Aorta (tissue), 5 donors: ENCODE data around the gene KPNB1. TPM values are rescaled to one million over a fixed set of nuclear protein-coding genes. Genes with fewer than 3 reads are reported as not detected.

Experiments
- ATAC-seq: fragments of 200-7000 bp; cut with Tn5 transposase; one replicate; pipeline ENCODE4 v1.9.1; 2022; ENCODE audit warnings: moderate library complexity; ENCODE audit not compliant: low FRiP score
- DNase-seq, 2 donors: peaks; one replicate each; pipeline ENCODE4 v3.0.0-alpha.2; 2020
- H3K27ac ChIP-seq, 2 donors: one replicate each; pipeline ENCODE4 v1.5.1; 2013; ENCODE audit warnings: low read length in 2 of 2, mild to moderate bottlenecking in 2 of 2, moderate library complexity in 2 of 2, control low read depth in 1 of 2, inconsistent platforms in 1 of 2, low read depth in 1 of 2
- H3K27me3 ChIP-seq, 2 donors: one replicate each; pipeline ENCODE4 v1.6.1; 2013; ENCODE audit warnings: control low read depth in 1 of 2, low read length in 1 of 2, mild to moderate bottlenecking in 1 of 2, moderate library complexity in 1 of 2; ENCODE audit not compliant: insufficient read depth in 2 of 2, control insufficient read depth in 1 of 2
- H3K36me3 ChIP-seq, 2 donors: one replicate each; pipeline ENCODE4 v1.6.1; 2013; ENCODE audit warnings: control low read depth in 1 of 2, low read length in 1 of 2, mild to moderate bottlenecking in 1 of 2; ENCODE audit not compliant: insufficient read depth in 2 of 2, control insufficient read depth in 1 of 2
- H3K4me1 ChIP-seq, 2 donors: one replicate each; pipeline ENCODE4 v1.6.1; 2013; ENCODE audit warnings: low read length in 2 of 2, control low read depth in 1 of 2, mild to moderate bottlenecking in 1 of 2, moderate library complexity in 1 of 2; ENCODE audit not compliant: insufficient read depth in 2 of 2, control insufficient read depth in 1 of 2
- H3K4me3 ChIP-seq, 2 donors: one replicate each; pipeline ENCODE4 v1.5.1; 2013; ENCODE audit warnings: low read length in 2 of 2, control low read depth in 1 of 2, mild to moderate bottlenecking in 1 of 2
- H3K9me3 ChIP-seq: one replicate; pipeline ENCODE4 v1.6.1; 2013; ENCODE audit warnings: mild to moderate bottlenecking, low read length; ENCODE audit not compliant: control insufficient read depth
- WGBS, 2 donors: extraction: QIAGEN DNeasy Blood & Tissue Kit; methylation state at CpG; one replicate each; pipeline ENCODE4 v1.1.7; 2013; 5-methylcytosine and 5-hydroxymethylcytosine counted together
- intact Hi-C, 2 donors: fragments of 100-400 bp; cut with DNase I; formaldehyde crosslinking; loops; one replicate each; pipeline versions ENCODE4 v1.14.2 to v1.15.0; 2022
- polyA plus RNA-seq, 2 donors: library from polyadenylated mRNA; stranded (reverse); fragments of 200-250 nt; gene quantifications; one replicate each; pipeline ENCODE4 v1.2.3, GENCODE V29; 2013
- total RNA-seq, 2 donors: library from RNA; stranded (reverse); fragmentation: NEBNext Ultra II Directional; extraction: Animal tissue kit (Norgen Biotek cat#: 25700); gene quantifications; one replicate each; pipeline ENCODE4 v1.2.1, GENCODE V29; 2021
- donor health status: healthy with polysubstance abuse.
- donor health status: Bipolar disorder and iron deficiency.
- donor health status: DM: no; HTN: no; CAD: no.
- donor health status: DM: no; HTN: no; CAD: no.
- donor health status: DM: yes; HTN: yes; CAD: no.

Gene KPNB1
- total and polyA plus RNA-seq, 4 donors = 39.4 to 202 (median 115) TPM

DNA sequence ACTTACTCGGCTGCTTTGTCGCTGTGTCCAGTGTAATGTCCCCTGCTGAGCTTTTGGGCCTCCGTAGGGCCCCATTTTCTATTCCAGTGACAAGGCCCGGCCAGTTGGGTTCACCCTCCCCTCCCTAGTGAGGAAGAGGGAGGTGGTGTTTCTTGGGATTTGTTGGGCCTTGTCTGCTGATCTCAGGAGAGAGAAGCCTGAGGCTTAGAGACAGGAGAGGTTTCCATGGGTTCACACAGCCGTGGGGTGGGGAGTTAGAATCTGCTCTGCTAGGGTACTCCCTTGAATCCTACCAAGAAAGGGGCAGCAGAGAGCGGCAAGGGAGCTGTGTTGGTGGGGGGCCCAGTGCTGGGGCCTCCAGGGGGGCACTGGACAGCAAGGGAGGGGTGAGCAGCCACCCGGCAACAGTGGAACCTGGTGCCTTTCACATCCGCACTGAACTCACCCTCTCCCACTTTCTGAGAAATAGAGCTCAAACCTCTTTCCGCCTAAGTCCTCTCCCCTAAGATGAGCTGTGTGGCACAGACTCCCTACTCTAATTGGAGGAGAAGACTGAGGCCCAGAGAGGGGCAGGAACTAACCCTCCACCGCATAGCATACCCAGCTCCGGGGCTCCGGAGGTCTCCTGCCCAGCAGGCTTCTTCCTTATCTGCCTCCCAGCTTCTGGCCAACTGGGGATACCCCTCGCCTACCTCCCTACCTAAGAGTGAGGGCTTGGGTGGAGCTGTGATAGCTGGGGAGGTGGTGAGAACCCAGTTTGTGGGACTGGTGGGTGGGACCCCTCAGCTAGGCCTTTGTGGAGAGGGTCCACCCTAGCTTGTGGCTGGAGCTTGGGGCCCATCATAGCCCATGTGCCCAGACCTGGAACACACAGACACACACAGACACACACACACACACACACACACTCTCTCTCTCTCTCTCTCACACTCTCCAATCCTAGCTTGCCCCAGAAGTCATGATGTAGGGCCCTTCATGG is 51.0 kb downstream of the KPNB1 start:
- no peaks in the 10 kb centered on the region for H3K27me3 ChIP-seq
- H3K36me3 ChIP-seq = no peaks in the 10 kb centered on the region
- 89 to 94% methylated on average over 13 of the region's 13 CpGs for WGBS, 2 donors
- peak; percentile 33 to 51 for DNase-seq
- no peaks in the 10 kb centered on the region for H3K4me1 ChIP-seq
- intact Hi-C loops = no loop called here
- no peak for ATAC-seq
- H3K4me3 ChIP-seq = no peak overlapping the region
- H3K27ac ChIP-seq = no peak overlapping the region
- no peaks in the 10 kb centered on the region for H3K9me3 ChIP-seq

DNA sequence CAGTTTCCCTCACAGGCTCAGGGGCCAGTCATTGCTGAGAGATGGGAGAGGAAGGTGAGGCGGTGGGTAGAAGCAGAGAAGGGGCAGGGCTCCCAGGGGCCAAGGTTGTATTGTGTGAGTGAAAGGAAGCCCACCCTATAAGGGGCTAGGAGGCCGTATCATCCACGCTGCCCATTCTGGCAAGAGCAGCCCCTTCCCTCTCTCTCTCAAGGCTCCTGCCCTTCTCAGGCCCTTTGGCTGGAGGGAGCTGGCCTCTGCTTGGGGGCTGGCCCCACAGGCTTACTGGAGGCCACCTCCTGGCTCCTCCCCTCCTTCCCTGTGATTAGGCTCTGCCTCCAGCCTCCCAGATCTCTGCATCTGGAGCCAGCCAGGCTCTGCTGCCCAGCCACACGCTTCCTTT is 51.9 kb downstream of the KPNB1 start:
- WGBS, 2 donors = 93 to 97% methylated on average over 4 of the region's 4 CpGs
- H3K36me3 ChIP-seq = no peaks in the 10 kb centered on the region
- H3K4me3 ChIP-seq = no peak overlapping the region
- H3K27me3 ChIP-seq = no peaks in the 10 kb centered on the region
- DNase-seq (peak; percentile 30 to 48), ATAC-seq (no peak)
- H3K27ac ChIP-seq = no peak overlapping the region
- H3K9me3 ChIP-seq = no peaks in the 10 kb centered on the region
- intact Hi-C loops = no loop called here
- no peaks in the 10 kb centered on the region for H3K4me1 ChIP-seq

DNA sequence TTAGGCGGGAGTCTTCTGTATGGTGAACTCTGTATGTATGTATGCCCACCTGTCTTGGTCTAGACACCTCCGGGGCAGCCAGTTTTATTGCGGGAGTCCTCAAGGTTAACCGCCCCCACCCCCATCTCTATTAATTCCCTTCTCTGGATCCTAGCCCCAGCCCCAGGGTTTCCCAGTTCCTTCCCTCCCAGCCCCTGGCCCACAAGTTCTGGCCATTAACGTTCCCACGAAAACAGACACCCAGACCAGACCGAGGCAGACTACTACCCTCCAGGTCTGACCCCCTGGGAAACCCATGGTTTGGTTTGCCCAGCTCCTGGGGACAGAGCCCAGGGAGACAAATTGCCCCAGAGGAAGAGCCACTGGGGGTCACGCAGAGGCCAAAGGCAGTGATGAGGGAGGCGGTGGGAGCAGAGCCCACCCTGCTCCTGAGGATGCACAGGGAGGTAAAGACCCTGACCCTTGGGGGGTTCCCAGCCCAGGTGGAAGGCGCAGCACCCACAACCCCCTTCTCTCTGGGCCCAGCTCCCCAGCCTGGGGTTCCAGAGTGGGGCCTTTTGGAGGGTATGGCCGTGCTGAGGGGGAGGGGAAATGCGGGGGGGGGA is 52.8 kb downstream of the KPNB1 start:
- DNase-seq (peak; percentile 33 to 61), ATAC-seq (no peak)
- WGBS, 2 donors = 85 to 91% methylated on average over 11 to 12 of the region's 12 CpGs
- Histone ChIP-seq H3K27me3 (no peaks in the 10 kb centered on the region), H3K36me3 (no peaks in the 10 kb centered on the region), H3K9me3 (no peaks in the 10 kb centered on the region), H3K4me3 (no peak overlapping the region), H3K4me1 (no peaks in the 10 kb centered on the region), H3K27ac (no peak overlapping the region)
- intact Hi-C loops = no loop called here

DNA sequence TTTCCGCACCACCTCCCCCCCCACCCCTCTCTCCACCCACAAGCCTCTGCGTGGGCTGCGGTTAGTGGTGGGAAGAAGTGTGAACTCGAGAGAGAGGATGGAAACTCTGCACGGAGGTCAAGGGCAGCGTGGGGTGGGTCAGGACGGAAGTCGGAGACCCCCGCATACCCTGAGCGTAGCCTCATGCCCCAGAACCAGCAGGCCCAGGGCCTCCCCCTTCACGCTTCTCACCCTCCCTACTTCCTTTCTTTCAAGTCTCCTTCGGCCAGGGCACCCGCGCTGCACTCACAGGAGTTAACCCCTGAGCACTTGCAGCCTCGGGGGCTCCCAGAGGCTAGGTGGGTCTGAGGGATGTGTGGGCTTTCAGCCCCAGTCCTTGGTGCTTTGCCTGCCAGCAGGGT is 53.5 kb downstream of the KPNB1 start:
- Histone ChIP-seq H3K27me3 (no peaks in the 10 kb centered on the region), H3K4me1 (no peaks in the 10 kb centered on the region), H3K9me3 (no peaks in the 10 kb centered on the region), H3K36me3 (no peaks in the 10 kb centered on the region), H3K27ac (no peak overlapping the region), H3K4me3 (no peak overlapping the region)
- intact Hi-C loops = no loop called here
- 78 to 83% methylated on average over 13 to 15 of the region's 15 CpGs for WGBS, 2 donors
- DNase-seq = peak; percentile 43 to 71
- no peak for ATAC-seq

GRCh38 chr17:47703671-47704070 is 54.0 kb downstream of the KPNB1 start:
- Histone ChIP-seq H3K27ac (no peak overlapping the region), H3K4me1 (no peaks in the 10 kb centered on the region), H3K4me3 (no peak overlapping the region), H3K27me3 (no peaks in the 10 kb centered on the region), H3K9me3 (no peaks in the 10 kb centered on the region), H3K36me3 (no peaks in the 10 kb centered on the region)
- ATAC-seq = no peak
- intact Hi-C loops = no loop called here
- WGBS, 2 donors = 93 to 94% methylated on average over 5 of the region's 5 CpGs
- peak in 1 of 2 donors; percentile 8 for DNase-seq

- 82% methylated on average over 14 of the region's 14 CpGs for WGBS, 2 donors
Observed at GRCh38 chr17:47704116-47704515, 54.4 kb downstream of the KPNB1 start.

DNA sequence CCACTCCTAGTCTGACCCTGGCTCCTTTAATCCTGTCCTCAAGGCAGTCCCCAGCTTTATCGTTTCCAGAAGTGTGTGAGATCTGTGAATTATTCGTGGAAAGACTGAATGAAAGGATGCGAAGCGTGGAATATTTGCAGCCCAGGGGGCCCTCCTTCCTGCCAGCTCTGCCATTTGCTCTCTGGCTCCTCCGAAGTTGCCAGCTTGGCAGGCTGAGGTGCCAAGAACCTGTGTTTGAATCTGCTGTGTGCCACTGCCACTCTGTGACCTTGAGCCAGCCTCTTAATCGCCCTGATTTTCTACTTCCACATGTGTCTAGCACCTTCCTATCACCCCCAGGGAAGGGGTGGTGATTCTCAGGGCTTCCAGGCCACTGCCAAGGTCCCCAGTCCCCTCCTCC is 55.0 kb downstream of the KPNB1 start:
- Histone ChIP-seq H3K9me3 (no peaks in the 10 kb centered on the region), H3K27me3 (no peaks in the 10 kb centered on the region), H3K36me3 (no peaks in the 10 kb centered on the region), H3K4me3 (no peak overlapping the region), H3K4me1 (no peaks in the 10 kb centered on the region), H3K27ac (no peak overlapping the region)
- DNase-seq = peak in 1 of 2 donors; percentile 37
- 61 to 64% methylated on average over 6 of the region's 6 CpGs for WGBS, 2 donors
- intact Hi-C loops = no loop called here
- ATAC-seq = no peak

More at GRCh38 chr17:47704116-47704515, 54.4 kb downstream of the KPNB1 start:
- no peaks in the 10 kb centered on the region for H3K4me1 ChIP-seq
- no peaks in the 10 kb centered on the region for H3K9me3 ChIP-seq
- H3K27me3 ChIP-seq = no peaks in the 10 kb centered on the region
- intact Hi-C loops = no loop called here
- no peak overlapping the region for H3K4me3 ChIP-seq
- DNase-seq (peak; percentile 58 to 75), ATAC-seq (no peak)
- H3K36me3 ChIP-seq = no peaks in the 10 kb centered on the region
- H3K27ac ChIP-seq = no peak overlapping the region

DNA sequence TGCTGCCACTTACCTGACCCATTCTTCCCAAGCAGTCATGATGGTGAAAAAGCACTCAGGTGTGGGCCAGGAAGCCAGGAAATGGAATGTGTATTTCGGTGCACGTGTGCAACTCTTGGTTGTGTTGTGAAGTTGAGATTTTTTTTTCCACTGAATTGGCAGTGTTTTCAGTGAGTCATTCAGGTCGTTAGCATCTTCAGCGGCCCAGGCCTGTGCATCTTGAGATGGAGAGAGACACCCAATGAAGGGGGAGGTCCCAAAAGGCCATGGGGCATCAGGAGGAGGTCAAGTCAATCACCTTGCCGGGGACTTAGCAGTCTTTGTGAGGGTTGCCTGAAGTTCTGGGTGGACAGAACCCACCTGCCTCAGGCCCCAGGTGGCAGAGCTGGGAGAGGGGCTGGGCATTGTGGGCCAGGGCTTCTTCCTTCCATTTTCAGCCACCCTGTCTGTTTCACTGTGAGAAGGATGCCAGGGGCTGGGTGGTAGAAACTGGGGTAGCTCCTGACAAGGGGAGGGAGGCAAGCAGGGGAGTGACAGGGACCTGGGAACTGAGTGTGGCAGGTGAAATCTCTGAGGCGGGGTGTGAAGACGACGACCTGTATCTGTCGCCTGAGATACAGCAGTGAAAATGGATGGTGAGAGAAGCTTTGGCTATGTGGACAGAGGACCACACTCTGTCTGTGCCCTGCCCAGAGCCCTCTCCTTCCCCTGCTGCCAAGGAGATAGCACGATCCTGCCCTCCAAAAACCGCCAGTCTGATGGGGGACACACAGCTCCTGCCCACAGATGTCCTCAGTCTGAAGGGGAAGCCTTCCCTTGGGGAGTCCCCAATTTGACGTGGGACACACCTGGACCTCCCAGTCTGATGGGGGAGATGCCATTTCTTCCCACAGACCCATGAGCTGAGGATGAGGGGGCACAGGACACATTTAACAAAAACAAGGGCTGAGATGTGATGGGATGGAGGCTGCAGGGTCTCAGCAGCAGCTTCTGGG is 56.1 kb downstream of the KPNB1 start:
- no peaks in the 10 kb centered on the region for H3K9me3 ChIP-seq
- intact Hi-C loops = no loop called here
- no peaks in the 10 kb centered on the region for H3K27me3 ChIP-seq
- H3K4me1 ChIP-seq = no peaks in the 10 kb centered on the region
- H3K27ac ChIP-seq = no peak overlapping the region
- ATAC-seq (no peak), DNase-seq (peak; percentile 25 to 64)
- WGBS, 2 donors = 74 to 77% methylated on average over 12 of the region's 12 CpGs
- no peak overlapping the region for H3K4me3 ChIP-seq
- no peaks in the 10 kb centered on the region for H3K36me3 ChIP-seq
